Effector memory CD4-positive, alpha-beta T cell (primary cell): ENCODE data around the gene UBXN7.
"Not testable (repeated sequence)": the region's sequence is repeated elsewhere in the genome, so short reads cannot be mapped to it uniquely, and the experiment has no call there.

Source experiments
- DNase-seq, 3 donors: peaks; one replicate each; pipeline ENCODE4 v3.0.0-alpha.2; 2020
- H3K27ac ChIP-seq: 2 replicates; pipeline ENCODE4 v1.7.0; 2013; ENCODE audit warnings: mild to moderate bottlenecking, low read length, moderate library complexity; ENCODE audit not compliant: insufficient read depth, poor library complexity, severe bottlenecking
- H3K27me3 ChIP-seq: replicated peaks from 2 replicates; pipeline ENCODE4 v1.7.0; 2013; ENCODE audit warnings: mild to moderate bottlenecking, low read length; ENCODE audit not compliant: insufficient read depth, control insufficient read depth, poor library complexity, severe bottlenecking
- H3K36me3 ChIP-seq: 2 replicates; pipeline ENCODE4 v1.7.0; 2013; ENCODE audit warnings: mild to moderate bottlenecking, low read length, moderate library complexity; ENCODE audit not compliant: control insufficient read depth, insufficient read depth
- H3K4me1 ChIP-seq: 2 replicates; pipeline ENCODE4 v1.7.0; 2013; ENCODE audit warnings: low read length, mild to moderate bottlenecking; ENCODE audit not compliant: control insufficient read depth, insufficient read depth, poor library complexity, severe bottlenecking
- H3K4me3 ChIP-seq: 2 replicates; pipeline ENCODE4 v1.7.0; 2013; ENCODE audit warnings: low read length, low read depth, mild to moderate bottlenecking; ENCODE audit not compliant: insufficient read depth, poor library complexity, severe bottlenecking
- H3K9me3 ChIP-seq: 2 replicates; pipeline ENCODE4 v1.7.0; 2013; ENCODE audit warnings: mild to moderate bottlenecking, low read length, moderate library complexity; ENCODE audit not compliant: control insufficient read depth

UBXN7 gene

GRCh38 chr3:196302960-196303359 lies 129.3 kb downstream of the UBXN7 start:
- H3K36me3 ChIP-seq, H3K27me3 ChIP-seq, H3K4me1 ChIP-seq, DNase-seq, H3K9me3 ChIP-seq, H3K4me3 ChIP-seq, H3K27ac ChIP-seq: not testable (repeated sequence)

GRCh38 chr3:196302551-196302950 lies 129.7 kb downstream of the UBXN7 start:
- not testable (repeated sequence) for H3K4me1 ChIP-seq, H3K9me3 ChIP-seq, H3K27ac ChIP-seq, DNase-seq, H3K27me3 ChIP-seq, H3K4me3 ChIP-seq, H3K36me3 ChIP-seq

- no peak overlapping the region for H3K4me3 ChIP-seq
- H3K36me3 ChIP-seq: no peaks in the 10 kb centered on the region
- H3K9me3 ChIP-seq: no peaks in the 10 kb centered on the region
- no peaks in the 10 kb centered on the region for H3K27me3 ChIP-seq
- DNase-seq: no peak
- no peaks in the 10 kb centered on the region for H3K4me1 ChIP-seq
- H3K27ac ChIP-seq: no peak overlapping the region
Observed at GRCh38 chr3:196298521-196298920, 133.7 kb downstream of the UBXN7 start.
